Measurements from ENCODE around the gene PANX1.
A peak's percentile ranks its signal among the peaks of the same experiment; 100 is the strongest.
"Not testable (repeated sequence)": the region's sequence is repeated elsewhere in the genome, so short reads cannot be mapped to it uniquely, and the experiment has no call there.

PANX1 gene, protein sequence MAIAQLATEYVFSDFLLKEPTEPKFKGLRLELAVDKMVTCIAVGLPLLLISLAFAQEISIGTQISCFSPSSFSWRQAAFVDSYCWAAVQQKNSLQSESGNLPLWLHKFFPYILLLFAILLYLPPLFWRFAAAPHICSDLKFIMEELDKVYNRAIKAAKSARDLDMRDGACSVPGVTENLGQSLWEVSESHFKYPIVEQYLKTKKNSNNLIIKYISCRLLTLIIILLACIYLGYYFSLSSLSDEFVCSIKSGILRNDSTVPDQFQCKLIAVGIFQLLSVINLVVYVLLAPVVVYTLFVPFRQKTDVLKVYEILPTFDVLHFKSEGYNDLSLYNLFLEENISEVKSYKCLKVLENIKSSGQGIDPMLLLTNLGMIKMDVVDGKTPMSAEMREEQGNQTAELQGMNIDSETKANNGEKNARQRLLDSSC

DNA sequence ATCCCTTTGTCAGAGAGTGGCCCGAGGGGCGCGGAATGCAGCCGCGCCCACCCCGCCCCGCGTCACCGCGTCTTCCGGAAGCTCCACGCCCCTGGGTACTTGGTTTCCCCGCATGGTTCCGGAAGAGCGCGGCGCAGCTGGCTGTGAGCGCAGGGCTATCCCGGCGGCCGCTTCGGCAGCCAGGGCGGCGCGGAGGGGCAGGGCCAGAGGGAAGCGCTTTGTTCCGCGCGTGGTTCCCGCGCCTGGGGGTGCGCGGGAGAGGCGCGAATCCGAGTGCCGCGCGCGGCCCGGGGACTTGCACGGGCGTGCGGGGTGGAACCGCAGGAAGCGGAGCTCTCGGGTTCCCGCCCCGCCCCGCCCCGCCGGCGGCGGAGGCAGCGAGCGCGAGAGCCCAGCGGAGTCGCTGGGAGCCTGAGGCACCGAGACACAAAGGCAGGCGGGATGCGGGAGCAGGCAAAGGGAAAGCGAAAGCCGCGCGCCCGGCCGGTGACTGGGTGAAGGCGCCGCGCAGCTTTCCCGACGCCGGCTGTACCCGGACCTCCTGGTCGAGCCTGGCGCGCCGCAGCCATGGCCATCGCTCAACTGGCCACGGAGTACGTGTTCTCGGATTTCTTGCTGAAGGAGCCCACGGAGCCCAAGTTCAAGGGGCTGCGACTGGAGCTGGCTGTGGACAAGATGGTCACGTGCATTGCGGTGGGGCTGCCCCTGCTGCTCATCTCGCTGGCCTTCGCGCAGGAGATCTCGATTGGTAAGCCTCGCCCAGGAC lies at the start of gene PANX1:
Gene PANX1, plus strand, starts transcription at position 96 of the 766 bp plus-strand sequence. Its CDS starts 472 bp downstream, at position 568.
- DNase-seq = peak; percentile 87 to 96 (median 96)

DNA sequence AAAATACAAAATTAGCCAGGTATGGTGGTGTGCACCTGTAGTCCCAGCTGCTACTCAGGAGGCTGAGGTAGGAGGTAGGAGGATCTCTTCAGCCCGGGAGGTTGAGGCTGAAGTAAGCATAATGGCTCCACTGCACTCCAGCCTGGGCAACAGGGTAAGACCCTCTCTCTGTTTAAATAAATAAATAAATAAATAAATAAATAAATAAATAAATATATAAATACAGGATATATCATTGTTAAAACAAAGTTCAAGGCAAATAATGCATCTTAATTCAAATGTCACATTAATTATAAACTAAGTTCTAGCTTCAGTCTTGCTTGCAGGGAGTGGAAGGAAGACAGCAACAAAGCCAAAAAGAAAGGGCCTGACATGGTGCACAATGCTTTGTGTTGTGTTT lies 44.5 kb upstream of the PANX1 start:
- no peak for DNase-seq

DNA sequence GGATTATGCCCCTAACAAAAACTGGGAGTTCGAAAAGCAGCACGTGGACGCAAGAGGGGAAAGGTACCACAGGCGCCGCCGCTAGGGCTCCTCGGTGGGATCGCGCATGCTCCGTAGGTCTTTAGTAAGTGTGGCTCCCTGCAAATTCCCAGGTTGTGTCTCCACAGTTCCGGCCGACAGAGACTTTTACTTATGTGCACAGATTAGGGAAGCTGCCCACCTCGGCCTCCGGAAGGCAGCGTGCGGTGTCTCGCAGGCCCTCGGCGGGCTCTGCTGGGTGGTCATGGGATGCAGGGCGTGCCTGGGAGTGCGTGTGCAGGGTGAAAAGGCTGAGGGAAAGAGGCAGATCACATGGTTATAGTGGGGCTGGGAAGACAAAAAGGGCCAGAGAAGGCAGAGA lies 39.7 kb upstream of the PANX1 start:
- no peak for DNase-seq

DNA sequence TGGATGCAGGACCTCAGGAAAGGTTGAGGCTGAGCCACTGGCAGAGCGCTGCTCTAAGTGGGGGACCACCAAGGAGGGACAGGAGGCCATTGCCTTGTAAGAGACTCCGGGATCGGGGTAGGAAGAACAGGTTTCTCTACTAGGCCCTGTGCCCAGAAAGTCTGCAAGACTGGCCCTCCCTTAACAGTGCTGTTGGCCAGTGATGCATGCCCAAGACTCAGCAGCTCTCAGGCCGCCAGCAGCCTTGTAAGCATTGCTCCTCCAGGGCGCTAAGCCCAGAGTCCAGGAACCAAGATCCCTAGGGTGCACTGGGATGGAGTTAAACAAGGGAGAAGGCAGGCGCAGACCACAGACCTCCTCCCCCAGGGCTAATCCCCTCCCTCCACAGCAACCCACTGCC lies 39.3 kb upstream of the PANX1 start:
- no peak for DNase-seq

DNA sequence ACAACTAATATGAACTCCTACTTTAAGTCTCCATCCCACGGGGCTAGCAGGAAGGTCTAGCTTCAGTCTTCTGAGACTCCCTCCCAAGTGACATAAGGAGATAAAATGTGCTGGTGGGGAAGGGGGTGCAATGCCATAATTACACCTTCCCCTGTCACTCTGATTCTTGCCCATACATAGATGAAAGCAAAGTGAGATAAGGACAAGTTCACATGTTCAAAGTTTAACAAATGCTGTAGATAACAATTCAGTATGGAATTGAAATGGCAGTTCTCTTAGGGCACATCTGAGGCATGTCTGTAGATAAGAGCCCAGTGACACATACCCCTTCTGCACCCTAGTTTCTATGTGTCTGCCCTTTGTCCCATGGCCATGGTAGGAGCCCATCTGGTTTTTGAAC lies 38.2 kb upstream of the PANX1 start:
- no peak for DNase-seq

DNA sequence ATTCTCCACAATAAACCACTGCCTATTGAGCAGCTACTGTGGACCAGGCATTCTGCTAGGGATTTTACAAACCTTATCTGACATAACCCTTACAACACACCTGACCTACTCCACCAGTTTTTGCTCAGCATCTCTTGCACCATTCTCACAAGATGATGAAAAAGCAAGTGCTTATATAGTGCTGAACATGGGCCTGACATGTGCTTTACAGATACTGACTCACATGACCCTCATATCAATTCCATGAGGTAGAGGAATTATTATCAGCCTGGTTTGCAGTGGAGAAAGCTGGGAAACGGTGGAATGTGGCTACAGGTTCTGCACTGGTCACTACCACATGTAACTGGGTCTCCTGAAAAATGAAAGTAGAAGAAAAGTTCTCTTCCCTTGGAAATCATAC lies 37.5 kb upstream of the PANX1 start:
- no peak for DNase-seq

DNA sequence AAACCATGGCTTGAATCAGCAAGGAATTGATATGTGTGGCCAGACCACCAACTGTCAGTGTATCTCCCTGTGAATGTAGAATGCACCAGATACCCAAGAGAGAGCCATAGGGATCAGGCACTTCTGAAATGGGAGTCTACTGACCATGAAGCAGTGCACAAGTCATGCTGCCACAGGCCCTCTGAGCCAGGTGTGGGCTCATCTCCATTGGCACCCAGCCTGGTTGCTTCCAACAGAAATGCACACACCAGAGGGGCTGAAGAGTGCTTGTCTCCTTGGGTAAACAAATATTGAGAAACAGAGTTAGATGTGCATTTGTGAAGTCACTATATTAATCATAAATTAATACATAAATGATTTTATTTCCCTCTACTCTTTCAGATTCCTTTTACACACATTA lies 28.4 kb upstream of the PANX1 start:
- peak in 2 of 3 experiments; percentile 33 to 43 for DNase-seq

DNA sequence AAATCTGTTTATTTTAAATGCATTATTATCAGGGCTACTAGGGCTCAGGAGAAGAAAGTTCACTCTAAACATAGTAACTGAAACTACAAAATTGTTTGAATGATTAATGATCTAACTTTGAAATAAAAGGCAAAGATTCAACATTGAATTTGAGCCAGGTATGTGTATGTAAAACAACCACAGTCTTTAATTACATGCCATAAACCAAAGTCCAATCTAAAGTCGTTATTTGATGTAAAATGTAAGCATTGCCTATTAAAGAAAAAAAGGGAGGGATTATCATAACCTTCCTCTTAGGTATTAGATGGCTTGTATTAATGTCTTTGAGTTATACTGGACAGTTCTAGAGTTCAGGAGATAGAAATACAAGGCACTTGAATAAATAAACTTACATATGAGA lies 25.2 kb upstream of the PANX1 start:
- no peak for DNase-seq

DNA sequence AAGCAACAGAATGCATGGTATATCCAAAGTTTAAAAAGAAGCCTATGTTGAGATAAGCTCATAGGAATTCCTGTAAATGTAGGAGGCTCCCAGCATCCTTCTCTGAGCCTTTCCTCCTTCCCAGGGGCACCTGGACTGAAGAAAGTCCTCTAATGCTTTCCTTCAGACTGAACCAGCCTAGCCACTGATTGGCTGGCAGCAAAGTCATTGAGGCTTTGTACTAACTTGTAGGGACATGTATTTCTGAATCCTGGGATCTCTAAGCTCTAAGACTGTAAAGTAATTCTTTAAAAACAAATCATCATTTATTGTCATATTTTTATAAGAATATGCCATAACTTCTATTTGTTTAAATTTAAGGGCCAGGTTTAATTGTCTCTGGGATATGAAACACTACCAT lies 23.9 kb upstream of the PANX1 start:
- DNase-seq = no peak

DNA sequence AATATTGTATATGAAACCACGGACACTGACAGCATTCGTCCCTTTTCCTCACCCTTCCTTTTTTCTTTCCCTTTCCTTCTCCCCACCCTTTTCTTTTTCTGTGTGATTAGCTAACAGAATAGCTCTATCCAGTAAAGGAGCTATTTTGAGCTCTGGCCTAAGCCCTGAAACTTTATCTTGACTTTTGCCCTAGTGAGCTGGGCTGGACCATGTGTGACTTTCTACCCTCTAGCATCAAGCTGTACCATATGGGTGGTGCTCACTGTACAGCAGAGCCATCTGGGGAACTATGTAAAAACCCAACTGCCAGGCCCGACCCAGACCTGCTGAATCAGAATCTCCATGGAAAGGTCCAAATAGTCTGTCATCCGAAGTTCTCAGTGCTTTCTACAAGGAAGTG lies 21.9 kb upstream of the PANX1 start:
- DNase-seq = no peak

DNA sequence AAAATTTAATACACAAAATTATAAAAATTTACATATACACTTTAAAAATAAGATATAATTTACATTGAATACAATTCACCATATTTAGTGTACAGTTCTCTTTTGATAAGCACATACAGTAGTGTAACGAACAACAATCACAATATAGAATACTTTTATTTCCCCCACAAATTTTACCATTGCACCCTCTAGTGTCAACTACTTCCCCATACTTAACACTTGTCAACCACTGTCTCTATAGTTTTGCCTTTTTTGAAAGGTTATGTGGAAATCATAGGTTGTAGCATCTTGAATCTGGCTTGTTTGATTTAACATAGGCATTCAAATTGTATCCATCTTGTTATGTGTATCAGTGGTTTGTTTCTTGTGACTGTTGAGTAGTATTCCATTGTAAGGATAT lies 21.3 kb upstream of the PANX1 start:
- peak in 1 of 3 experiments; percentile 14 for DNase-seq

DNA sequence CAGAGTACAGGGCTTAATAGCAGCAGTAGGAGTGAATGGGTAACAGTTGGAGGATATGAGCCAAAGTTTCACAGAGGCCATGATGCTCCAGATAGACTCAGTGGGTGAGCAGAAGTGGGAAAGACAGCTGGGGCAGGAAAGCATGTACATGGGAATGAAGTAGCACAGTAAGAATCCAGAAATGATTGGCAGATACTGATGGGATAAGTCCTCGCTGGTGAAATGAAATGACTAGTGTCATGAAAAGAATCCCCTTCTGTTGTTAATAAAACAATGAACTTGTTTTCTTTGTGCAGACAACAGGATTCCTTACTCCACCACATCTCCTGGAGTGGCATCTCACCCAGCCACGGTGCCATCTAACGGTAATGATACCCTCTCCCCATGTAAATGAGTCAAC lies 17.4 kb upstream of the PANX1 start:
- DNase-seq = no peak

DNA sequence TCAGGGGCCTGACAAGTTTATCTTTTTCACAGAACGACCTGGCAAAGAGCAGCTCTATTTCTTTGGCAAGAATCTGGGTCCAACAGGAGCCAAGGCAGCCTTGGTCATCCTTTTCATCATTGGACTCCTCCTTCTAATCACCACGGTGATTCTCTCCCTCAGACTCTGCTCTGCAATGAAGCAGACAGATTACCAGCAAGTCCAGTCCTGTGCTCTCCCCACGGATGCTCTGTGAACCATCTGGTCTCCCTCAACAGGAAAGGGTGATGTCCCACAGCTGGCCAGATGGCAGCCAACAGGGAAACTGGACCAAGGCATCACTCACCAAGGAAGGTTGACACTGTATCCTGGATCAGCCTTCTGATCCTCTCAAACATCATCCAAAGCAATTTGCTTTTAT lies 17.0 kb upstream of the PANX1 start:
- no peak for DNase-seq

DNA sequence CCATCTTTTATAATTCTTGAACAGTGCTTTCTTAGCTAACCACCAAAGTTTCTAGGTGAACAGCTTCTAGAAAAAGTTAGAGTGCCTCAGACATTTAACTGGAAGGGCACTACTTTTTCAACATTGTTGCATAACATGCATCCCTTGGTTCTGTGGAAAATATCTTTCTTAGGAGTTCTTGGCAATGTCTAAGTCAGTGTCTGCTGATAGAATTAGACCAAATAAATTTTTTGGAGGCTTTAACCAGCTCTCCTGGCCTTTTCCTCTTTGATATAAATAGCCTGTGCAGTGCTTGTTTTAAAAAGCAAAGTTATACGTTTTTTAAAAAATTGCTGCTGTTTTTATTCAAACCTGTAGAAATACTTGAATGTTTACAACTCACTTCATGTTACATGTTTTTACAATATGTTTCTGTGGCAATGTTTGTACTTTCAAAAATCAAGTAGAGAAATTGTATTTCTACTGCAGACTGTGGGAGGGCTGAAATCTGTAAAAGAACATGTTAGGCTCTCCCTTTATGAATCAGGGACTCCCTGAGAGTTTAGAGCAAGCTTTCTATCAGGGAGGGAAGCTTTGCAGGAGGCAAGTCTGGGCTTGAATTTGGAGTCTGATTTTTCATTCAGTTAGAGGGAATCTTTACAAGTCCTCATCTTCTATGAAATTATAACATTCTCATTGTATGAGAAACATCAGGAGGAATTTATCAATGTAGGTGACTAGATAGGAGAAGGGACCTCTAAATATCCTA lies 16.3 kb upstream of the PANX1 start:
- no peak for DNase-seq

DNA sequence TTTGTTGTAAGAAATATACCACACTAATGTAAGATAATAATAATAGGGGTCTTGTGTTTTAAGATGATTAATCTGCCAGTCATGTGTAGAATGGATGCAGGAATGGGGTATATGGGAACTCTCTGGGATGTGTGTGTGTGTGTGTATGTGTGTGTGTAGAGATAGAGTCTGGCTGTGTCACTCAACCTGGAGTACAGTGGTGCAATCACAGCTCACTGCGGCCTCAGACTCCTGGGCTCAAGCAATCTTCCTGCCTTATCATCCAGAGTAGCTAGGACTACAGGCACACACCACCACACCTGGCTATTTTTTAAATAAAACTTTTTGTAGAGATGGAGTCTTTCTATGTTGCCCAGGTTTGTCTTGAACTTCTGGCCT lies 11.5 kb upstream of the PANX1 start:
- no peak for DNase-seq

DNA sequence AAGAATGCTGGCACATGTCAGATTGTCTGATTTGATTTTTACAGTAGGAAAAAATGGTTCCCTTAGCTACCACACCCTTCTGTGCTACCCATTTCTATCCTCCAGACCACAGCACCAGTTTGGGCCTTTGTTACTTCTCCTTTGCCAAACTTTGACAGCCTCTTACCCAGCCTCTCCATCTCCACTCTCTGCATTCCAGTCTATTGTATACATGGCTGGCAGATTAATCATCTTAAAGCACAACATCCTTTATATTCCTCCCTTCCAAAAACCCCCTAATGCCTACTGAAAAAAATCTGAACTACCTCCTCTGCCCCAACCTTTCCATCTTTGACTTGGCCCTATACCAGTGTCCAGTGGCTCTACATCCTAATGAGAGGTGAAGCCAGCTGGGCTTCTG lies 10.8 kb upstream of the PANX1 start:
- DNase-seq = no peak

DNA sequence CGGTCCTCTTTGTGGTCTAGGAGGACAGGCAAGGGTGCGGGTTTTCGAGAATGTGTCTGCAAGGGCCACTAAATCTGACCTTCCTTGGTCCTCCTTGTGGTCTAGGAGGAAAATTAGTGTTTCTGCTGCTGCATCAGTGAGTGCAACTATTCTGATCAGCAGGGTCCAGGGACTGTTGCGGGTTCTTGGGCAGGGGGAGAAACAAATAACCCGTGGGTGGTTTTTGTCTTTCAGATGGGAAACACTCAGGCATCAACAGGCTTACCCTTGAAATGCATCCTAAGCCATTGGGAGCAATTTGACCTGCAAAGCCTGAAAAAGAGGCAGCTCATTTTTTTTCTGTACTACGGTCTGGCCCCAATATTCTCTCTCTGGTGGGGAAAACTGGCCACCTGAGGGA lies 9.0 kb upstream of the PANX1 start:
- not testable (repeated sequence) for DNase-seq

DNA sequence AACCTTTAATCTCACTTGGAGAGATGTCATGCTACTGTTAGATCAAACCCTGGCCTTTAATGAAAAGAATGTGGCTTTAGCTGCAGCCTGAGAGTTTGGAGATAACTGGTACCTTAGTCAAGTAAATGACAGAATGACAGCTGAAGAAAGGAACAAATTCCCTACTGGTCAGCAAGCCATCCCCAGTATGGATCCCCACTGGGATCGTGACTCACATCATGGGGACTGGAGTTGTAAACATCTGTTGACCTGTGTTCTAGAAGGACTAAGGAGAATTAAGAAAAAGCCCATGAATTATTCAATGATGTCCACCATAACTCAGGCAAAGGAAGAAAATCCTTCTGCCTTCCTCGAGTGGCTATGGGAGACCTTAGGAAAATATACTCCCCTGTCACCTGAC lies 8.1 kb upstream of the PANX1 start:
- DNase-seq = not testable (repeated sequence)

DNA sequence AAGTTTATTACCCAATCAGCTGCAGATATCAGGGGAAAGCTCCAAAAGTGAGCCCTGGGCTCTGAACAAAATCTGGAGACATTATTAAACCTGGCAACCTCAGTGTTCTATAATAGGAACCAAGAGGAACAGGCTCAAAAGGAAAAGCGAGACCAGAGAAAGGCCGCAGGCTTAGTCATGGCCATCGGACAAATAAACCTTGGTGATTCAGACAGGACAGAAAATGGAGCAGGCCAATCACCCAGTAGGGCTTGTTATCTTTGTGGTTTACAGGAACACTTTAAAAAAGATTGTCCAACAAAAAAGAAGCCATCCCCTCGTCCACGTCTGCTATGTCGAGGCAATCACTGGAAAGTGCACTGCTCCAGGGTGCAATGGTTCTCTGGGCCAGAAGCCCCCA lies 7.7 kb upstream of the PANX1 start:
- no peak for DNase-seq

DNA sequence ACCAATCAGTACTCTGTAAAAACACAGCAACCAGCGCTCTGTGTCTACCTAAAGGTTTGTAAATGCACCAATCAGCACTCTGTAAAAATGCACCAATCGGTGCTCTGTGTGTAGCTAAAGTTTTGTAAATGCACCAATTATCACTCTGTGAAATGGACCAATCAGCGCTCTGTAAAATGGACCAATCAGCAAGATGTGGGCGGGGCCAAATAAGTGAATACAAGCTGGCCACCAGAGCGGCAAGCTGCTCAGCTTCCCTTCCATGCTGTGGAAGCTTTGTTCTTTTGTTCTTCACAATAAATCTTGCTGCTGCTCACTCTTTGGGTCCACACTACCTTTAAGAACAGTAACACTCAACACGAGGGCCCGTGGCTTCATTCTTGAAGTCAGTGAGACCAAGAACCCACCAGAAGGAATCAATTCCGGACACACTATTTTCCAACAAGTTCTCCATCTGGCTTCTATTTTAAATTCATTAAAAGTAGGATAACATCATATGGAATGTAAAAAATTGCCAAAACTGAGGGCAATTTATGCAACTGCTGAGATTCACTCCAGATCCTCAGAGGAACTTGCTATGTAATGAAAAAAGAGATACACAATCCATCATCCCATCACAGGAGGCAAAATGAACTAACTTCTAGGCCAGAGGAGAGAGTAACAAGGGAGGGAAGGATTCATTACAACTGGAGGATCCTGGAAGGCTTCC lies 3.1 kb upstream of the PANX1 start:
- no peak for DNase-seq

DNA sequence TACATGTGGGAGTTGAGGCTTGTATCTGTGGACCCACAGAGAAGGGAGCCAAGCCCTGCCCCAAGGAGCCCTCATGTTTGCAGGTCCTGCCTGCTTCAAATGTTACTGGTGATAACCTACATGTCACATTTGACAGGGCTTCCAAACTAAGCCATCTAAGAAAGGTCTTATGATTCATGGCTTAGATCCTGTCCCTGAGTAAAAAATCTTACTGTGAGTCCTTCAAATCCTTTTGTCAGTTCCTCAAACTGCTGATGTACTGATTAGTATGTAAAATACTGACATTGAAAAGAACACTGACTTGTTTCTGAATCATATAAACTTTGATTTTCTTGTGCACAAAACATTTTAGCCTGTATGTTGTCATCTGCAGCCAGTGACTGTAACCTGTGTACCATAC lies 1.0 kb upstream of the PANX1 start:
- DNase-seq = peak in 1 of 3 experiments; percentile 57

DNA sequence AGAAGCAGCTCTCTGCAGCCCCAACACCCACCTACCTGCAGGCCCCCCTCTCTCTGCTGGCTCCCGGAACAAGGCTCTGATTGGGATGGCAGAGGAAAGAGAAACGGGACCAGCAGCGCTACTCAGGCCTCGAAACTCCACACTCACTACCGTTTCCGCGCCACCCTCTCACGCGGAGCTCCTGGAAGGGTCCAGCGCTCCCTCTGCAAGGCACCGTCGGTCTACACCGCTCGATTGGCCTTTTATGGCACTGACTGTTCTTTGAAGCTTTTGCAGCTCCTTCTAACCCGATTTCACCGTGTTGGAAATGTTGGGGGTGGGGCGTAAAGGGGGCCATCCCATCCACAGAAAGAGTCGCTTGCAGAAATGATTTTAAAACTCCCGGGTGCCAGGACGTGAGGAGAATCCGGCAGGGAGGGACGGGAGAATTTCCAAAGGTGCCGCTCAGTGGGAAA lies 323 bp upstream of the PANX1 start:
- DNase-seq = peak in 1 of 3 experiments; percentile 93

Data from NCI-H1417 (cell line).